Measurements from ENCODE around the gene CFAP210.
"Not testable (repeated sequence)": the region's sequence is repeated elsewhere in the genome, so short reads cannot be mapped to it uniquely, and the experiment has no call there.

CFAP210 gene

GRCh38 chr2:169711751-169712509, 17.7 kb upstream of the CFAP210 start:
- no peak for DNase-seq

GRCh38 chr2:169709981-169710380, 15.8 kb upstream of the CFAP210 start:
- DNase-seq = no peak

- no peak for DNase-seq
Observed at GRCh38 chr2:169709331-169709730, 15.1 kb upstream of the CFAP210 start.

- no peak for DNase-seq
Observed at GRCh38 chr2:169707626-169708025, 13.4 kb upstream of the CFAP210 start.

GRCh38 chr2:169705927-169706326, 11.7 kb upstream of the CFAP210 start:
- no peak for DNase-seq

- no peak for DNase-seq
Observed at GRCh38 chr2:169704160-169704708, 10.0 kb upstream of the CFAP210 start.

- no peak for DNase-seq
Observed at GRCh38 chr2:169702996-169703395, 8.8 kb upstream of the CFAP210 start.

- DNase-seq = not testable (repeated sequence)
Observed at GRCh38 chr2:169699173-169699572, 5.0 kb upstream of the CFAP210 start.

GRCh38 chr2:169696381-169696780, 2.2 kb upstream of the CFAP210 start:
- no peak for DNase-seq

GRCh38 chr2:169694894-169695260, 672 bp upstream of the CFAP210 start:
- no peak for DNase-seq

- peak in 1 of 2 donors; percentile 28 for DNase-seq
Observed at GRCh38 chr2:169693360-169693759, 845 bp downstream of the CFAP210 start.

GRCh38 chr2:169692718-169693117, 1.5 kb downstream of the CFAP210 start:
- DNase-seq = no peak

- no peak for DNase-seq
Observed at GRCh38 chr2:169690958-169691357, 3.2 kb downstream of the CFAP210 start.

- not testable (repeated sequence) for DNase-seq
Observed at GRCh38 chr2:169687943-169688342, 6.3 kb downstream of the CFAP210 start.

GRCh38 chr2:169686825-169687224, 7.4 kb downstream of the CFAP210 start:
- not testable (repeated sequence) for DNase-seq

- not testable (repeated sequence) for DNase-seq
Observed at GRCh38 chr2:169684712-169685111, 9.5 kb downstream of the CFAP210 start.

- DNase-seq = no peak
Observed at GRCh38 chr2:169684135-169684565, 10.1 kb downstream of the CFAP210 start.

GRCh38 chr2:169683425-169684134, 10.6 kb downstream of the CFAP210 start:
- DNase-seq = no peak

- DNase-seq = no peak
Observed at GRCh38 chr2:169683054-169683424, 11.2 kb downstream of the CFAP210 start.

- no peak for DNase-seq
Observed at GRCh38 chr2:169676850-169677249, 17.4 kb downstream of the CFAP210 start.

- DNase-seq = no peak
Observed at GRCh38 chr2:169676357-169676756, 17.8 kb downstream of the CFAP210 start.

- DNase-seq = no peak
Observed at GRCh38 chr2:169673921-169674320, 20.3 kb downstream of the CFAP210 start.

GRCh38 chr2:169673106-169673505, 21.1 kb downstream of the CFAP210 start:
- DNase-seq = no peak

GRCh38 chr2:169672406-169672805, 21.8 kb downstream of the CFAP210 start:
- no peak for DNase-seq
